Heart left ventricle (tissue), 16 donors: ENCODE results near the gene TOLLIP. TPM values are rescaled to one million over a fixed set of nuclear protein-coding genes. Genes with fewer than 3 reads are reported as not detected.
"Not testable (repeated sequence)": the region's sequence is repeated elsewhere in the genome, so short reads cannot be mapped to it uniquely, and the experiment has no call there.

ENCODE experiments used
- ATAC-seq, 4 donors: fragments of 200-7000 bp; cut with Tn5 transposase; one replicate each; pipeline ENCODE4 v1.9.1; 2020 to 2022; ENCODE audit warnings: moderate library complexity in 4 of 4, mild to moderate bottlenecking in 3 of 4, moderate number of reproducible peaks in 1 of 4
- DNase-seq, 5 donors: peaks; one replicate each; pipeline ENCODE4 v3.0.0-alpha.2; 2020
- H3K27ac ChIP-seq, 12 donors: fragments of 200-600 bp; sonication (generic) in 4 of 12; one replicate each; pipeline versions ENCODE4 v1.5.0 to v1.8.0; 2016 to 2022; ENCODE audit warnings: mild to moderate bottlenecking in 2 of 12
- H3K27me3 ChIP-seq, 9 donors: fragments of 200-600 bp; sonication (generic) in 2 of 9; one replicate each; pipeline versions ENCODE4 v1.5.1 to v1.8.0; 2016 to 2022; ENCODE audit warnings: mild to moderate bottlenecking in 3 of 9
- H3K36me3 ChIP-seq, 9 donors: fragments of 200-600 bp; sonication (generic) in 2 of 9; one replicate each; pipeline versions ENCODE4 v1.5.0 to v1.8.0; 2018 to 2022; ENCODE audit warnings: mild to moderate bottlenecking in 2 of 9
- H3K4me1 ChIP-seq, 12 donors: fragments of 200-600 bp; sonication (generic) in 4 of 12; one replicate each; pipeline versions ENCODE4 v1.5.0 to v1.8.0; 2016 to 2022; ENCODE audit warnings: mild to moderate bottlenecking in 3 of 12
- H3K4me3 ChIP-seq, 12 donors: fragments of 200-600 bp; sonication (generic) in 4 of 12; one replicate each; pipeline versions ENCODE4 v1.5.0 to v1.8.0; 2017 to 2022; ENCODE audit warnings: mild to moderate bottlenecking in 9 of 12, moderate library complexity in 4 of 12
- H3K9me3 ChIP-seq, 12 donors: fragments of 200-600 bp; sonication (generic) in 4 of 12; one replicate each; pipeline versions ENCODE4 v1.5.0 to v1.8.0; 2016 to 2022; ENCODE audit warnings: mild to moderate bottlenecking in 1 of 12
- POLR2A ChIP-seq, 2 donors: fragments of 450-650 bp; IDR thresholded peaks; one replicate each; pipeline ENCODE4 v1.6.1; 2017; ENCODE audit warnings: antibody characterized with exemption in 2 of 2, mild to moderate bottlenecking in 2 of 2, moderate library complexity in 2 of 2
- WGBS, 4 donors: extraction: QIAGEN DNeasy Blood & Tissue Kit in 2 of 4; methylation state at CpG; one replicate each; pipeline versions ENCODE4 v1.1.5 to v1.1.7; 2013 to 2018; 5-methylcytosine and 5-hydroxymethylcytosine counted together
- intact Hi-C, 10 donors: fragments of 100-400 bp; cut with DNase I; formaldehyde crosslinking; loops; one replicate each; pipeline versions ENCODE4 v1.11.1 to v1.14.2; 2022
- polyA plus RNA-seq, 2 donors: library from polyadenylated mRNA; stranded (reverse); fragments of 200-250 nt; gene quantifications; one replicate each; pipeline ENCODE4 v1.2.3, GENCODE V29; 2013
- total RNA-seq, 9 donors: library from RNA; depleted of rRNA in 2 of 9; stranded (reverse); fragments of >200 nt in 2 of 9; fragmentation: NEBNext Ultra II Directional in 3 of 9; extraction: Animal tissue kit (Norgen Biotek cat#: 25700) in 3 of 9; gene quantifications; one replicate each; pipeline versions ENCODE4 v1.1.0 to v1.2.4, GENCODE V29; 2016 to 2023
- TF ChIP-seq, protein P1 (sequence below), 12 donors: fragments of 200-600 bp; sonication (generic) in 4 of 12; IDR thresholded peaks; one replicate each; pipeline versions ENCODE4 v1.5.0 to v1.8.0; 2018 to 2022; ENCODE audit warnings: antibody characterized with exemption in 12 of 12, mild to moderate bottlenecking in 5 of 12
- donor health status: ischemic (EF 13 %, LVEDD 7.1; RV severe dilation, severe dysfunction).
- donor health status: healthy with polysubstance abuse.
- donor health status: DM: no; HTN: yes; CAD: no.
- donor health status: DM: no; HTN: no; CAD: no.
- donor health status: ischemic (EF 25% LVEDD 6.9; RV normal size, moderate dysfunction).
- donor health status: ischemic (EF 25% LVEDD 5.7; RV mildly dilated, moderate dysfunction).
- donor health status: healthy.
- donor health status: DM: yes; HTN: yes; CAD: no.
- donor health status: ischemic (EF 35%, LVEDD 5.7; RV mildly dilated, moderate dysfunction).
- donor health status: nonischemic (EF 11% LVEDD 7.7; RV severe dilation, severe dysfunction).
- donor health status: DM: yes; HTN: yes; CAD: no.
- donor health status: PGD.
- donor health status: ischemic (EF 29% LVEDD 5.4; RV normal size, mild dysfunction).
- donor health status: nonischemic (EF 23%, LVEDD 6.1; RV moderate dilation, normal function).

Gene TOLLIP
- total and polyA plus RNA-seq, 11 donors, result 27.4 to 57.2 (median 44.9) TPM

DNA sequence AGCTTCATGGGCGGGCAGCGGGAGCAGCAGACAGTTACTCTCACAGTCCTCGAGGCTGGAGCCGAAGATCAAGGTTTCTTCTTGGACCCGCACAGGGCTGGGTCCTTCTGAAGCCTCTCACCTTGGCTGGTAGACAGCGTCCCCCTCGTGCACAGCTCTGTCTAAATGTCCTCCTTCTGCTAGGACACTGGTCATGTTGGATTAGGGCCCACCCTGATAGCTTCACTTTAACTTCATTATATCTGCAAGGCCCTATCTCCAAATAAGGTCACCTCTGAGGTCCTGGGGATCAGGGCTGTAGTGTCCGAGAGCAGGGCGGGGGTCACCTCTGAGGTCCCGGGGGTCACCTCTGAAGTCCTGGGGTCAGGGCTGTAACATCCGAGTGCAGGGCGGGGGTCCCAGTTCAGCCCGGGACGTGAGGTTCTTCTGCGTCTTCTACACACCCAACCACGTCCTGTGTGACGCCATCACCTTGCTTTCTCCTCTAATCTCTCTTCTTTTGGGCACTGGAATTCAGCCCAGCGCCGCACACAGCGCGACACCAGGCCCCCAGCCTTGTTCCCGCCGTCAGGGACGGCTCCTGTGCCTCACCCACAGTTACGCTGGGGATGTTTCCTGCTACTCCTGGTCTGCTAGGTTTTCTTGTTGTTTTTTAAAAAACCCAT lies 34.1 kb upstream of the TOLLIP start:
- intact Hi-C loops, result loop anchor here in 1 of 10 donors (5.0 kb wide), 1 partner anchor 39 kb away; no protein-coding TSS in a partner anchor
- 73 to 87% (median 78%) methylated on average over 21 to 25 of the region's 25 CpGs for WGBS, 4 donors

DNA sequence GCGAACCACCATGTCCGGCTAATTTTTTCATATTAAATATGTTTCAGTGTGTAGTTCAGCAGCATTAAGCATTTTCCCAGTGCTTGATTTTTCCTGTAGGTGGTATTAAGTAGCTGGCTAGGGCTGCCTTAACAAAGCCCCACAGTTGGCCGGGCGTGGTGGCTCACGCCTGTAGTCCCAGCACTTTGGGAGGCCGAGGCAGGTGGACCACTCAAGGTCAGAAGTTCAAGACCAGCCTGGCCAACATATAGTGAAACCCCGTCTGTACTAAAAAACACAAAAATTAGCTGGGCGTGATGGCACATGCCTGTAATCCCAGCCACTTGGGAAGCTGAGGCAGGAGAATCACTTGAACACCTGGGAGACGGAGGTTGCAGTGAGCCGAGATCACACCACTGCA lies 33.5 kb upstream of the TOLLIP start:
- 88 to 93% (median 90%) methylated on average over 10 of the region's 10 CpGs for WGBS, 4 donors
- ATAC-seq, result no peak
- Histone ChIP-seq H3K4me3 (no peak overlapping the region), H3K9me3 (no peaks in the 10 kb centered on the region), H3K27me3 (no peaks in the 10 kb centered on the region), H3K4me1 (peaks cover 0 to 7% (median 0%) of the 10 kb centered on the region in 12 donors), H3K27ac (no peak overlapping the region), H3K36me3 (no peaks in the 10 kb centered on the region)
- TF ChIP-seq, protein P1, sequence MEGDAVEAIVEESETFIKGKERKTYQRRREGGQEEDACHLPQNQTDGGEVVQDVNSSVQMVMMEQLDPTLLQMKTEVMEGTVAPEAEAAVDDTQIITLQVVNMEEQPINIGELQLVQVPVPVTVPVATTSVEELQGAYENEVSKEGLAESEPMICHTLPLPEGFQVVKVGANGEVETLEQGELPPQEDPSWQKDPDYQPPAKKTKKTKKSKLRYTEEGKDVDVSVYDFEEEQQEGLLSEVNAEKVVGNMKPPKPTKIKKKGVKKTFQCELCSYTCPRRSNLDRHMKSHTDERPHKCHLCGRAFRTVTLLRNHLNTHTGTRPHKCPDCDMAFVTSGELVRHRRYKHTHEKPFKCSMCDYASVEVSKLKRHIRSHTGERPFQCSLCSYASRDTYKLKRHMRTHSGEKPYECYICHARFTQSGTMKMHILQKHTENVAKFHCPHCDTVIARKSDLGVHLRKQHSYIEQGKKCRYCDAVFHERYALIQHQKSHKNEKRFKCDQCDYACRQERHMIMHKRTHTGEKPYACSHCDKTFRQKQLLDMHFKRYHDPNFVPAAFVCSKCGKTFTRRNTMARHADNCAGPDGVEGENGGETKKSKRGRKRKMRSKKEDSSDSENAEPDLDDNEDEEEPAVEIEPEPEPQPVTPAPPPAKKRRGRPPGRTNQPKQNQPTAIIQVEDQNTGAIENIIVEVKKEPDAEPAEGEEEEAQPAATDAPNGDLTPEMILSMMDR (IDR thresholded peaks at IDR 0.05), result no peak
- no peak for TF ChIP-seq POLR2A (IDR thresholded peaks at IDR 0.05)
- DNase-seq, result no peak
- intact Hi-C loops, result loop anchor here in 1 of 10 donors (5.0 kb wide), 1 partner anchor 39 kb away; no protein-coding TSS in a partner anchor

More for the DNA sequence above, 34.1 kb upstream of the TOLLIP start:
- no peak overlapping the region for H3K27ac ChIP-seq
- DNase-seq (no peak), ATAC-seq (no peak)
- H3K9me3 ChIP-seq, result no peaks in the 10 kb centered on the region
- TF ChIP-seq, protein P1 (IDR thresholded peaks at IDR 0.05), result no peak
- no peak for TF ChIP-seq POLR2A (IDR thresholded peaks at IDR 0.05)
- H3K4me1 ChIP-seq, result peaks cover 0 to 7% (median 0%) of the 10 kb centered on the region in 12 donors
- no peaks in the 10 kb centered on the region for H3K36me3 ChIP-seq
- no peaks in the 10 kb centered on the region for H3K27me3 ChIP-seq
- no peak overlapping the region for H3K4me3 ChIP-seq

DNA sequence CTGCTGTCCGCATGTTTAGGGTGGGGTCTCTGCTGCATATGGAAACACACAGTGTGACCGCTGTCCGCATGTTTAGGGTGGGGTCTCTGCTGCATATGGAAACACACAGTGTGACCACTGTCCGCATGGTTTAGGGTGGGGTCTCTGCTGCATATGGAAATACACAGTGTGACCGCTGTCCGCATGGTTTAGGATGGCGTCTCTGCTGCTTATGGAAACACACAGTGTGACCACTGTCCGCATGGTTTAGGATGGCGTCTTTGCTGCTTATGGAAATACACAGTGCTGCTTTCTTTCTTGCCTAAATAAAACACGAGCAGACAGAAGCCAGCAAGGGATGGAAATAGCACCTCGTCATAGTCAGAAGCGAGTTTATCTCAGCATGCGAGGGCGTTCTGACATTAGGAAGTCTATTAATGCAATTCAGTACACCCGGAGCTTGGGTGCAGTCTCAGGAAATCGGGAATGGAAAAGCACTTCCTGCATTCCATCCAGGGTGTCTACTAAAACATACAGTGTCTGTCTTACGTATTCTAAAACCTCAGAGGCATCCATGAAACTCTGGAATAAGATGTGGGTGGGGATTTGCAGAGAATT lies 32.6 kb upstream of the TOLLIP start:
- 39 to 41% (median 40%) methylated on average over 17 of the region's 17 CpGs for WGBS, 4 donors

DNA sequence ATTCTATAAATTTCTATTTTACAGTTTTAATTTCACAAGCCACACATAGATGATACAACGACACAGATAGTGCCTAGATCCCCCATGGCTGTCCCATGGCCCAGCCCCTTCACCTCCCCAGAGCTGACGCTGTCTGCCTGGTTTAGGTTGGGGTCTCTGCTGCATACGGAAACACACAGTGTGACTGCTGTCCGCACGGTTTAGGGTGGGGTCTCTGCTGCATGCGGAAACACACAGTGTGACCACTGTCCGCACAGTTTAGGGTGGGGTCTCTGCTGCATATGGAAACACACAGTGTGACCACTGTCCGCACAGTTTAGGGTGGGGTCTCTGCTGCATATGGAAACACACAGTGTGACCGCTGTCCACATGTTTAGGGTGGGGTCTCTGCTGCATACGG lies 31.8 kb upstream of the TOLLIP start:
- peaks cover 0 to 19% (median under 1%) of the 10 kb centered on the region in 12 donors for H3K4me1 ChIP-seq
- H3K27ac ChIP-seq, ATAC-seq, H3K27me3 ChIP-seq, H3K9me3 ChIP-seq, H3K36me3 ChIP-seq, H3K4me3 ChIP-seq, DNase-seq: not testable (repeated sequence)
- intact Hi-C loops, result loop anchor here in 1 of 10 donors (5.0 kb wide), 1 partner anchor 41 kb away; no protein-coding TSS in a partner anchor
- 70 to 83% (median 79%) methylated on average over 3 to 10 of the region's 10 CpGs for WGBS, 4 donors

More for the DNA sequence above, 32.6 kb upstream of the TOLLIP start:
- no peaks in the 10 kb centered on the region for H3K9me3 ChIP-seq
- no peak for TF ChIP-seq POLR2A (IDR thresholded peaks at IDR 0.05)
- TF ChIP-seq, protein P1 (IDR thresholded peaks at IDR 0.05), result peak in 2 of 12 donors; percentile 4 to 6
- DNase-seq (peak in 1 of 5 donors; percentile 56), ATAC-seq (peak in 3 of 4 donors; percentile 70 to 84 (median 81))
- H3K27me3 ChIP-seq, result no peaks in the 10 kb centered on the region
- no peaks in the 10 kb centered on the region for H3K36me3 ChIP-seq
- intact Hi-C loops, result loop anchor here in 1 of 10 donors (5.0 kb wide), 1 partner anchor 40 kb away; no protein-coding TSS in a partner anchor
- no peak overlapping the region for H3K4me3 ChIP-seq
- peak overlapping the region in 3 of 12 donors; percentile 13 to 33 (median 33) for H3K27ac ChIP-seq
- peaks cover 0 to 13% (median 0%) of the 10 kb centered on the region in 12 donors for H3K4me1 ChIP-seq
